Astrocyte of the spinal cord (primary cell): ENCODE data around the gene MAGEE2.
"Not testable (repeated sequence)": the region's sequence is repeated elsewhere in the genome, so short reads cannot be mapped to it uniquely, and the experiment has no call there.

Experiments used
- DNase-seq: peaks from one replicate; pipeline ENCODE4 v3.0.0; 2011; ENCODE audit warnings: low read depth, low spot score
- H3K4me3 ChIP-seq: 2 replicates; pipeline ENCODE4 v1.5.1; 2011; ENCODE audit warnings: low read depth, mild to moderate bottlenecking, low read length, moderate library complexity
- in situ Hi-C: cut with HindIII; loops from 2 replicates; pipeline ENCODE4 v1.10.0; 2017; ENCODE audit warnings: low sequenced_read_pairs
- TF ChIP-seq, protein P1 (sequence below): IDR thresholded peaks from 2 replicates; pipeline ENCODE4 v1.5.1; 2012; ENCODE audit warnings: low read depth, mild to moderate bottlenecking, low read length, inconsistent platforms

MAGEE2 gene, protein sequence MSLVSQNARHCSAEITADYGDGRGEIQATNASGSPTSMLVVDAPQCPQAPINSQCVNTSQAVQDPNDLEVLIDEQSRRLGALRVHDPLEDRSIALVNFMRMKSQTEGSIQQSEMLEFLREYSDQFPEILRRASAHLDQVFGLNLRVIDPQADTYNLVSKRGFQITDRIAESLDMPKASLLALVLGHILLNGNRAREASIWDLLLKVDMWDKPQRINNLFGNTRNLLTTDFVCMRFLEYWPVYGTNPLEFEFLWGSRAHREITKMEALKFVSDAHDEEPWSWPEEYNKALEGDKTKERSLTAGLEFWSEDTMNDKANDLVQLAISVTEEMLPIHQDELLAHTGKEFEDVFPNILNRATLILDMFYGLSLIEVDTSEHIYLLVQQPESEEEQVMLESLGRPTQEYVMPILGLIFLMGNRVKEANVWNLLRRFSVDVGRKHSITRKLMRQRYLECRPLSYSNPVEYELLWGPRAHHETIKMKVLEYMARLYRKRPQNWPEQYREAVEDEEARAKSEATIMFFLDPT

DNA sequence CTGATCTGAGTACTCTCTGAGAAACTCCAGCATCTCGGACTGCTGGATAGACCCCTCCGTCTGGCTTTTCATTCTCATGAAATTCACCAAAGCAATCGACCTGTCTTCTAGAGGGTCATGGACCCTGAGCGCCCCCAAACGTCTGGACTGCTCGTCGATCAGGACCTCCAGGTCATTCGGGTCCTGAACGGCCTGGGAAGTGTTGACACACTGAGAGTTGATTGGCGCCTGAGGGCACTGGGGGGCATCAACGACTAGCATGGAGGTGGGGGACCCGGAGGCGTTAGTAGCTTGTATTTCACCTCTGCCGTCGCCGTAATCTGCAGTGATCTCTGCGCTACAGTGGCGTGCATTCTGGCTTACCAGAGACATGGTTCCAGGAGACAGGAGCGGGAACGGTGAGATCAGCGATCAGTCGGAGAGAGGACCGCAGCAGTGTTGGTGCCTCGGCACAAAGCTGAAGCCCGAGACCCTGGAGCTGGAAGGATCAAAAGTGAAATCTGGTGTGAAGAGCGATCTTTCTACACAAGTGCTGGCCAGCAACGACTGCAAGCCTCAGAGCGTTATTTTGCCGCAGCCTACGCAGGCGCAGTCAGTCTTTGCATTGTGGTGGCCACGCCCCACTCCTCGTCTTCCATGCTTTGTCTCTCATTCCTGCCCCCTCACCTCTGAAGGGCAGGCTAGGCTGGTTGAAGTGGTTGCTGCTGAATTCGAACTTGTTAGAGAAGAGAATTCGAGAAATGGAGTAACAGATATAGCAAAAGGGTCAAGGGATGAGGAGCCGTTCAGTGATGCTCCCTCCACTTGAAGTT, at the start of gene MAGEE2:
MAGEE2 (minus strand) TSS at position 575 of the 812 bp plus-strand sequence; CDS start at position 372, 203 bp downstream.
- TF ChIP-seq, protein P1, sequence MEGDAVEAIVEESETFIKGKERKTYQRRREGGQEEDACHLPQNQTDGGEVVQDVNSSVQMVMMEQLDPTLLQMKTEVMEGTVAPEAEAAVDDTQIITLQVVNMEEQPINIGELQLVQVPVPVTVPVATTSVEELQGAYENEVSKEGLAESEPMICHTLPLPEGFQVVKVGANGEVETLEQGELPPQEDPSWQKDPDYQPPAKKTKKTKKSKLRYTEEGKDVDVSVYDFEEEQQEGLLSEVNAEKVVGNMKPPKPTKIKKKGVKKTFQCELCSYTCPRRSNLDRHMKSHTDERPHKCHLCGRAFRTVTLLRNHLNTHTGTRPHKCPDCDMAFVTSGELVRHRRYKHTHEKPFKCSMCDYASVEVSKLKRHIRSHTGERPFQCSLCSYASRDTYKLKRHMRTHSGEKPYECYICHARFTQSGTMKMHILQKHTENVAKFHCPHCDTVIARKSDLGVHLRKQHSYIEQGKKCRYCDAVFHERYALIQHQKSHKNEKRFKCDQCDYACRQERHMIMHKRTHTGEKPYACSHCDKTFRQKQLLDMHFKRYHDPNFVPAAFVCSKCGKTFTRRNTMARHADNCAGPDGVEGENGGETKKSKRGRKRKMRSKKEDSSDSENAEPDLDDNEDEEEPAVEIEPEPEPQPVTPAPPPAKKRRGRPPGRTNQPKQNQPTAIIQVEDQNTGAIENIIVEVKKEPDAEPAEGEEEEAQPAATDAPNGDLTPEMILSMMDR: no peak
- no peak for DNase-seq
- in situ Hi-C loops: no loop called here
- H3K4me3 ChIP-seq: no peak within 1 kb of the TSS

DNA sequence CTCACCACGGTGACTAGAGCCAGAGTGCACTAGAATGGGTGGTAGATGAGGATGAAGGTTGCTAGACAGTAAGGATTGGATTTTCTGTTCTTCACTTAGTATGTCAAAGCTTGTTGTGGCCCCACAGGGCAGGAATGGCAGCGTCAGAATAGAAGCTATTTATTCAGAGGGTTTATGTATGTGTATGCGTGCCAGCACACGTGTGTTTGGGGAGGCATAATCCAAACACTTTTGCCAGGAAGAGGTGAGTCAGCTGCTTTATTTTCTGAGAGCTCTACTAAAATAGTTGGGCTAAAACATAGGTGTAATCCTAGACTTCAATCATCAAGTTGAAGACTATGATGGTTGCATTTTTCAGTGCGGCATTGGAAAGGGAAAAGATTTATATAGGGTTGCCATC, 1.2 kb upstream of the MAGEE2 start:
- H3K4me3 ChIP-seq: no peak overlapping the region
- no peak for DNase-seq
- TF ChIP-seq, protein P1: no peak
- in situ Hi-C loops: no loop called here

DNA sequence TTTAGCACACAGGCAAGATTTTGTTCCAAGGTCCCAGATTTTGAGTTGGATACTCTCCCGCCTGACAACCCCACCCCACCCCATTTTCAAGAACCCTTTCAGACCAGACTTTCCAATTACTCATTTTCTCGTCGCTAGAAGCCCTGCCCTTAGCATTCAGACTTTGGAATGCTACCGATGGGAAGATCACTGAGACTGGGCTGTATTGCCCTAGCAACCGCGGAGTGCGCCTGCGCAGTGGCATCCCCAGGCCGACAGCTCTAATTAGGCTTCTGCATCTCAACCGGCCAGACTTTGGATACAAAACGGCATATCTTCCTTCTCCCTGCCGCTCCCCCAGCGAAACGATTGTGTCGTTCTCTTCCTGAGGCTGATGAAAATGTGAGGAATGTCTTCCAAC, 3.4 kb downstream of the MAGEE2 start:
- no peak overlapping the region for H3K4me3 ChIP-seq
- no peak for DNase-seq
- TF ChIP-seq, protein P1: no peak
- in situ Hi-C loops: no loop called here

DNA sequence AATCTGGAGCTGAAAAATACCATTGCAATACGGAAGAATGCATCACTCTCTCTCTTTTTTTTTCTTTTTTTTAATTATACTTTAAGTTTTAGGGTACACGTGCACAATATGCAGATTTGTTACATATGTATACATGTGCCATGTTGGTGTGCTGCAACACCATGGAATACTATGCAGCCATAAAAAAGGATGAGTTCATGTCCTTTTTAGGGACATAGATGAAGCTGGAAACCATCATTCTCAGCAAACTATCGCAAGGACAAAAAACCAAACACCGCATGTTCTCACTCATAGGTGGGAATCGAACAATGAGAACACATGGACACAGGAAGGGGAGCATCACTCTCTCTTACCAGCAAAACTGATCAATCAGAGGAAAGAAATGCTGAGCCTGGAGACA, 17.0 kb downstream of the MAGEE2 start:
- DNase-seq, H3K4me3 ChIP-seq, in situ Hi-C loops: not testable (repeated sequence)

DNA sequence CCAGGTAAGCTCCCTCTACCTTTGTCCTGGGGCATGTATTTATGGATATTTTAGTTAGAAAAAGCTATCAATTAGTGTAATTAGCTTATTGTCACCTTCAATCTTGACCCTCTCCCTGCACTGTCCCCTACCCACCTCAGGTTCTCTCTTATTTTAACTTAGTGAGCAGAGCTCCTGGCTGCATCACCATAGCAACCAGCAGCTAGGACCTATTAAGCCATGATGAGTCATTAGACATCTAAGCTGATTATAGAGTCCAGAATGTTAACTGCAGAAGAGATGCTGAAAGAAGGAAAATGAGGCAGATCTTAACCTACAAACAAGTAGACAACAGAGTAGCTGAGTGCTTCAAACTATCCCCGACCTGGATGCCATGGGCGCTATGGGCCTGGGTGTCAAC, 36.6 kb downstream of the MAGEE2 start:
- in situ Hi-C loops: no loop called here
- TF ChIP-seq, protein P1: no peak
- no peak overlapping the region for H3K4me3 ChIP-seq
- no peak for DNase-seq

DNA sequence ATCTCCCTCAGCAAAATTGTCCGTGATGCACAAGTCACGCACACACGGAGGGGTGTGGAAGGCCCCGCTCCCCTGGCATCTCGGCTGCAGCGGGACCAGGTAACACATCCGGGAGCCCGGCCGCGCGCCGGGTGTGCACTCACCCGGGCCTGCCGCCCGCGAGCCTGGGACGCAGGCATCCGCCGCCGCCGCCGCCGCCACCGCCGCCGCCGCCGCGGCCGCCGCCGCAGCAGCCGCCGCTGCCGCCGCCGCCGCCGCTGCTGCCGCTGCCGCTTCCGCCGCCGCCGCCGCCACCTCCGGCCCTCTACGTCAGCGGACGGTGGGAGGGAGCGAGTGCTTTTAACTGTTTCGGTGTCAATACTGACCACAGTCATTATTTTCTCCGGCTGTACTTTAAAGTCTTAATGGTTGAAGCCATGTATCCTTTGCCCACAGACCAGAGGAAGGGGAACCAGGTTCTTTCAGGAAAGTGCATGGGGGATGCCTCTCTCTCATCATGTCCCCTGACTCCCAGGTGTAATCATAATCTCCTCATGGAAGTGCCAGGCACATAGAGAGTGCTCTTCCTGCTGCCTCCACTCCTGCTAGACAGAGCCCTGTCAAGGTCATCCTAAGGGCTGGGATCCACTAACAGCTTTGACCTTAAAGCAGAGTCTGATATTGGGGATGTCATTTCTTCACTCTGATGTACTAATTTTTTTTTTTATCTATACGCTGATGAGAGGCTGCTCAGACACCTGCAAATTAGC, 38.0 kb downstream of the MAGEE2 start:
- in situ Hi-C loops: no loop called here
- TF ChIP-seq, protein P1: no peak
- DNase-seq: peak; percentile 0
- H3K4me3 ChIP-seq: peak overlapping the region; percentile 47
